Measurements from ENCODE around the gene ZBTB49. TPM values are rescaled to one million over a fixed set of nuclear protein-coding genes. Genes with fewer than 3 reads are reported as not detected.

ZBTB49 gene
- polyA plus RNA-seq, 1 experiment: 1.9 TPM

DNA sequence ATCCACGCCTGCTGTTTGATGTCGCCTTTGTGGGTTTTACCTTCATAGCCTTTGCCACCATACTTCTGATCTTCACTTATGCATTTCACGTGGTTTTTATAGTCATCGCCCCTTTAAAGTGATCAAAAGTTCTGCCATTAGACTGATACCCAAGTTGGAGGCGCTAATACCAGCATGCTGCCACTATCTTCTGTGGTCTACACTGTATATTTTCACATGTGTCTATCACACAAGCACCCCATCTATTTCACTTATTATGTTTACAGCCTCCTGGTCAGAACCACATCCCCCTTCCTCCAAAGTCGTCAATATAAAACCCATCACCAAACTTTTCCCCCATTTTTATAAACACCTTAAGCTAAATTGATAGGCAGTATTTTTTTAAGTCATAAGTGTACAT, 8.3 kb upstream of the ZBTB49 start:
- CTCF ChIA-PET: no interaction called here
- no peak for TF ChIP-seq CTCF (IDR thresholded peaks at IDR 0.05; ENCODE audit: insufficient read depth, low read depth, low read length)
- H3K36me3 ChIP-seq (ENCODE audit: control insufficient read depth, insufficient read depth, low read length): peaks cover 17% of the 10 kb centered on the region
- H3K4me3 ChIP-seq (ENCODE audit: low read depth, low read length): no peak overlapping the region
- POLR2A ChIA-PET: no interaction called here
- H3K27me3 ChIP-seq (ENCODE audit: control insufficient read depth, insufficient read depth, low read length): no peaks in the 10 kb centered on the region
- no peak for DNase-seq (ENCODE audit: low read depth)

GRCh38 chr4:4284827-4285618, 5.0 kb upstream of the ZBTB49 start:
- DNase-seq (ENCODE audit: low read depth): no peak
- no peaks in the 10 kb centered on the region for H3K27me3 ChIP-seq (ENCODE audit: control insufficient read depth, insufficient read depth, low read length)
- peaks cover 11% of the 10 kb centered on the region for H3K36me3 ChIP-seq (ENCODE audit: control insufficient read depth, insufficient read depth, low read length)
- ChIA-PET CTCF (interaction anchor here (1.0 kb wide), 2 partner anchors 18 to 29 kb away, joined by 3 to 4 read pairs; no protein-coding TSS in a partner anchor), POLR2A (no interaction called here)
- no peak overlapping the region for H3K4me3 ChIP-seq (ENCODE audit: low read depth, low read length)
- no peak for TF ChIP-seq CTCF (IDR thresholded peaks at IDR 0.05; ENCODE audit: insufficient read depth, low read depth, low read length)

GRCh38 chr4:4288098-4288497, 2.0 kb upstream of the ZBTB49 start:
- CTCF ChIA-PET: interaction anchor here (0.9 kb wide), 1 partner anchor 28 kb away, joined by 3 read pairs; no protein-coding TSS in a partner anchor
- POLR2A ChIA-PET: no interaction called here
- DNase-seq (ENCODE audit: low read depth): no peak
- TF ChIP-seq CTCF (IDR thresholded peaks at IDR 0.05; ENCODE audit: insufficient read depth, low read depth, low read length): no peak
- Histone ChIP-seq H3K4me3 (ENCODE audit: low read depth, low read length) (no peak overlapping the region), H3K27me3 (ENCODE audit: control insufficient read depth, insufficient read depth, low read length) (no peaks in the 10 kb centered on the region), H3K36me3 (ENCODE audit: control insufficient read depth, insufficient read depth, low read length) (peaks cover 4% of the 10 kb centered on the region; the same call in 1 of the 2 replicates)

GRCh38 chr4:4289055-4289454, 996 bp upstream of the ZBTB49 start:
- POLR2A ChIA-PET: no interaction called here
- CTCF ChIA-PET: no interaction called here

DNA sequence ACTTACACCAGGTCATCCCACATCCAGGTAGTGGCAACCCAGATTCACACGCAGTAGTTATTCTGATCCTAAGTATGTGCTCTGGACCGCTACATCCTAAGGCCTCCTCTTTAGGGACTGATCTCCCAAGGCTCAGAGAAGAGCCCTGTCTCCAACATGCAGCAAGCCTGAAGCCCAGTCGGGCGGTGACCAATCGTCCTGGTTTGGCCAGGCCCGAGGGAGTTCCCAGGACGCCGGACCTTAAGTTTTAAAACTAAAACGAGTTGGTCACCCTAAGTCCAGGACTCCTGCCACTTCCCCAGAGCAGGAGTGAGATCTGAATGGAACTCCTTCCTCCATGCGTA, 482 bp upstream of the ZBTB49 start:
- Histone ChIP-seq H3K27me3 (ENCODE audit: control insufficient read depth, insufficient read depth, low read length) (no peaks in the 10 kb centered on the region), H3K4me3 (ENCODE audit: low read depth, low read length) (peak overlapping the region; percentile 93), H3K36me3 (ENCODE audit: control insufficient read depth, insufficient read depth, low read length) (peaks cover 2% of the 10 kb centered on the region; the same call in 1 of the 2 replicates)
- CTCF ChIA-PET: no interaction called here
- no peak for TF ChIP-seq CTCF (IDR thresholded peaks at IDR 0.05; ENCODE audit: insufficient read depth, low read depth, low read length)
- no peak for DNase-seq (ENCODE audit: low read depth)
- POLR2A ChIA-PET: no interaction called here

More at GRCh38 chr4:4289055-4289454, 996 bp upstream of the ZBTB49 start:
- H3K36me3 ChIP-seq (ENCODE audit: control insufficient read depth, insufficient read depth, low read length): peaks cover 4% of the 10 kb centered on the region; the same call in 1 of the 2 replicates
- peak overlapping the region; percentile 93 for H3K4me3 ChIP-seq (ENCODE audit: low read depth, low read length)
- DNase-seq (ENCODE audit: low read depth): no peak
- TF ChIP-seq CTCF (IDR thresholded peaks at IDR 0.05; ENCODE audit: insufficient read depth, low read depth, low read length): no peak
- H3K27me3 ChIP-seq (ENCODE audit: control insufficient read depth, insufficient read depth, low read length): no peaks in the 10 kb centered on the region

Measured in BJ (cell line).